ENCODE results near the gene ANO2.
"Not testable (repeated sequence)": the region's sequence is repeated elsewhere in the genome, so short reads cannot be mapped to it uniquely, and the experiment has no call there.

ANO2 gene

DNA sequence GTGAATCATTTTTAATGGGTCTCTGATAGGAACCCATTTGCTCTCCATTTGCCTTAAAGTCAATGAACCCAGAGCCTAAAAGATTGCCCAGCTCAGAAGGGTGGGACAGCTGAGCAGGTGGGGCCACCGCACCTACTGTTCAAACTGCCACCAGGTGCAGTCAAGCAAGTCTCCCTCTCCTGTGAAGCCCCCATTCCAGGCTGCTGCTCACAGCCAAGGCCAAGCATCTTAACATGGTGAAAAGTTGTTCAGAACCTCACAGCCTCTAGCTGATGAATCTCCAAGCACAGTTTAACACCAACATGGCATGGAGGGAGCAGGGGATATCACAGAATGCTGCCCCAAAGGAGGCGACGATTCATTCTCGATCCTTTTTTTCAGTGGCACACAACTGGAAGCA lies 29.5 kb downstream of the ANO2 start:
- no peak for DNase-seq

- no peak for DNase-seq
These were observed 30.5 kb downstream of the ANO2 start for GRCh38 chr12:5914387-5915149.

- no peak for DNase-seq
These were observed 31.7 kb downstream of the ANO2 start for GRCh38 chr12:5913387-5913786.

DNA sequence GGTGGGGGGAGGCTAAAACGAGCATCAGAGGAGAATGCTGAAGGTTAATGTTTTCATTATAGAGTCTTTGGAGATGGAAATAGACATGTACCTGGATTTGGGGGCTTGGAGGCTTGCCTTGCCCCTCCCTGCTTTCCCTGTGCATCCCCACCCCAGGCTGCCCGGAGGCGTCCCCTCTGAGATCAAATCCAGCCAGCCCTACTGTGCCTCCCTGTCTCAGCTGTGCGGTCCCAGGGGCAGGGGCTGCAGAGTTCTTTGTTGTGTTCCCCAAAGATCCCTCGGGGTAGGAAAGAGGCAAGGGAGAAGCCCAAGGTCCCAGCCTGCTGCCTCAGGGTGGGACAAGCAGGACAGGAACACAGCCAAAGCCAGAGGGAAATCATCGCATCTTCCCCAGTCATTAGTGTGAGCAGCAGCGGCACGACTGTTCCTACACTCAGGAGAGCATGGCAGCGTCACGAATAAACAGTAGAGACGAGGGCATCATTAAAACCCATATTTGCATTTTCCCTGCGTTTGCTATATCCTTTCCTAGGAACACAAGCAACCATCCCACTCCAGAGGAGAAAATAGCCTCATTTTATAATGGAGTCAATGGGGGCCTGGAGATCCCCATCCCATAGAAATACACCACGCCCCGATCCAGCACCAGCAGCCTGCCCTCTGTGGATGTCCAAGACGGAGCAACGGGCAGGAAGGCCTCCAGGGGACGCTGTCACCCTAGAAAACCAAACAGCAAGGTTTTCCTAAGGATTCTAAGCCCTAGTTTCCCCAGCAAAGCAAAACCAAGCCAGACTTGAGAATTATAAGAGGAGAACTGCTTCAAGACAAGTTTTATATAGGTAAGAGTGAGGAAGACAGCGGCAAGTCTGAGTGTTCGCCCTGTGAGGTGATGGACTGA lies 32.4 kb downstream of the ANO2 start:
- no peak for DNase-seq

- no peak for DNase-seq
These were observed 33.0 kb downstream of the ANO2 start for GRCh38 chr12:5912011-5912410.

DNA sequence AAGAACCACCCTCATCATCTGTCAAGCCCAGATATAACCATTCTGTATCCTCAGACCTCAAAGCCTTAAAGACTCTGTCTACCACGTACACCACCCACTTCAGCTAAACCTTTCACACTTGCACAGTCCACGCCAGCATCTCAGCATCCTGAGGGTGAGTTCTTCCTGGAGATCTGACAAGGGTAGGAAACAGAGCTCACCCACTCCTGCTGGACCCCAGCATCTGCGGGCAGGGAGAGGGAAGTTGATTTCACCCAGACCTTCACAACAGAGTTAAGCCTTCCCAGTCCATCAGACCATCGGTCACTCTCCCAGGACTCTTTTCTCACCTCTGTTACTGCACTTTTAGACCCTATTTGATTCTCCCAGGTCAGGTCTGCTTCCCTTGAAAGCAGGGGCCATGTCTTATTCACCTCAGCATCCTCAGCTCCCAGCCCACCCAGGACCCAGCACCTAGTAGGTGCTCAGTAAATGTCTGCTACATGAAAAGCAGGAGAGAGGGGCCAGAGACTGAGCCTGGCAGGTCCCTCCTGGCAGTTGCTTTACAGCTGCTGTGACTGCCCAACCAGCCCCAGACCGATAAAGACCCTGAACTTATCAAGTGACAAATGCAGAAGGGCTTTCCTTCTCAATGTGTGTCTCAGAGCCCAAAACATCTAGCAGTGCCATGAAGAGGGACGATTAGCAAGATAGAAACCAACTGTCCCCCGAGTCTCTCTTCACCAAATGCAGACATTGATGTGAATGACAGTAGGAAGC lies 34.1 kb downstream of the ANO2 start:
- no peak for DNase-seq

DNA sequence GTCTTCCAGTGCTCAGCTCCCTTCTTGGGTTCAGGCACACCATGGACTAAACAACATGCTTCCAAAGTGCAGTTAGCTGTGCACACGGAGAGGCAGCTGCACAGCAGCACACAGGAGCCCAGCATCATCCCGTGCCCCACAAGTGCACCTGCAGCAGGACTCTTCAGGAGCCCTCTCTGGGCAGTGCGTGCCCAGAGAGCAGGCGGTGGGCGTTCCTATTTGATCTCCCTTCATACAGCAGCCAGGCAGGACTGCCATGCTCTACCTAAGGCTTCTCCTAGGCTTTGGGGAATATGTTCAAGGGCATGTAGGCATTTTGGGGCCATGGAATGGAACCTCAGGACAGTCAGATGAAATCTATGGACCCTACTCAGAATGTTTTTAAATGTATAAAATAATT lies 35.5 kb downstream of the ANO2 start:
- no peak for DNase-seq

DNA sequence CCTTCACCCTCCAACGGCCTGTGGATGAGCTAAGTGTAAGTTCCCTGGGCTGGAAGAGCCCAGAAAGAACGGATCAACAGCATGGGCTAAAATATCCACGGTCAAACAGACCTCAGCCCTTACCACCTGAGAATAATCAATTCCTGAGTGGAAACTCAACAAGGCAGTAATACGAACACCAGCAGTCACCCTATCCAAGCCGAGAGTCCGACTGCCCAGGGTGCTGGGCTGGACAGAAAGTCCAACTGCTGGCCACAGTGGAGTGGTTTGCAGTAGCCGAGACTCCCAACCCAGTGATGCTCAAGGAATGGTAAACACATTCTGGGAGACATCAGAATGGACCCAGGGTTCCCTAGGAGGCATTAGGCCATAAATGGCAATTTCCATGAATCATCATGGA lies 36.8 kb downstream of the ANO2 start:
- DNase-seq = no peak

DNA sequence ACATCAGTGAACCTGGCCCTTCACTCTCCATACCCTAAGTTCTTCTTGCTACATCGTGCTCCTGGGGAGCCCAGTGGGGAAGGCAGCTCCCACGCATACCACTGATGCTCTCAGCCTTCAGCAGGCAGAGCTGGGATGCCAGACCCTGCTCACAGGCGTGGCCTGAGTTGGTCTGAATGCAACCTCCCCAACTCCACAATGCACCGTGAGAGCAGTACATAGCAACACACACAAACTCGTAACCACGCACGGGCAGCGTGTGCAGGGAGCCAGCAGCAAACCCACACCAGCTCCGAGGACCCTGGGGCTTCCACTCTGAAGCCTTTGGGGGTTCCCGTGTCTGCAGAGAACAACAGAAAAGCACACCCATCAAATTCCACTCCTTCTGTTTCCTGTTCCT lies 37.3 kb downstream of the ANO2 start:
- DNase-seq = no peak

DNA sequence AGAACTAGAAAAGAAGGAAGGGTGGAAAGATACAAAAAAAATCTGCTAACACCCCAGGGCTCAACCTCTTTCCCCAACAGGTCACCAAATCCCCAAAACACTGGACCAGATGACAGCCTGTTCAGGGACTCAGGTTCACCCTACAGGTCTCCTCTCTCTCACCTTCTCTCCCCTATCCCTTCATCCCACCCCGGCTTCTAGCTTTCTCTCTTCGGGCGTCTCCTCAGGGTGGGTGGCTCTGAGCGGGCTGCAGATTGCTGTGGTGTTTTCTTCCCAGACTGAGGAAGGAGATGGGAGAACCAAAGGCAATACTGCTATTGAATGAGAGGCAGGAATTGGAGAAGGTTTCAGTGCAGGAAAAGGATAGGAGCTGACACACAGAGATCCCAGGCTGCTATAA lies 39.3 kb downstream of the ANO2 start:
- DNase-seq = no peak

- no peak for DNase-seq
These were observed 40.1 kb downstream of the ANO2 start for GRCh38 chr12:5904969-5905368.

- DNase-seq = no peak
These were observed 40.6 kb downstream of the ANO2 start for GRCh38 chr12:5904441-5904840.

DNA sequence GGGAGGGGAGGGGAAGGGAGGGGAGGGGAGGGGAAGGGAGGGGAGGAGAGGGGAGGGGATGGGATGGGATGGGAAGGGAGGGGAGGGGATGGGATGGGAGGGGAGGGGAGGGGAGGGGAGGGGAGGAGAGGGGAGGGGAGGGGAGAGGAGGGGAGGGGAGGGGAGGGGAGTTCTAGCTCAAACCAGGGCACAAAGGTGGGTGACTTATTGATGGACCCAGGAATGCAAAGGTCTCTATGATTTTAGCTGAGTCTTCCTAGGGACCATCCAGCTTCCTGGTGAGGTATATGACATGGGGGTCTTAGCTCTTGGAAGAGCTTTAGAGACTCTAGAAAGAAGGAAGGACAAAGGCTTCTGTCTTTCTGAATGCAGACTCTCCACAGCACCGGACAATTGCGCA lies 42.3 kb downstream of the ANO2 start:
- no peak for DNase-seq

- no peak for DNase-seq
These were observed 43.6 kb downstream of the ANO2 start for GRCh38 chr12:5901416-5901815.

GRCh38 chr12:5900533-5901205 lies 44.4 kb downstream of the ANO2 start:
- no peak for DNase-seq

- DNase-seq = no peak
These were observed 45.0 kb downstream of the ANO2 start for GRCh38 chr12:5900076-5900475.

DNA sequence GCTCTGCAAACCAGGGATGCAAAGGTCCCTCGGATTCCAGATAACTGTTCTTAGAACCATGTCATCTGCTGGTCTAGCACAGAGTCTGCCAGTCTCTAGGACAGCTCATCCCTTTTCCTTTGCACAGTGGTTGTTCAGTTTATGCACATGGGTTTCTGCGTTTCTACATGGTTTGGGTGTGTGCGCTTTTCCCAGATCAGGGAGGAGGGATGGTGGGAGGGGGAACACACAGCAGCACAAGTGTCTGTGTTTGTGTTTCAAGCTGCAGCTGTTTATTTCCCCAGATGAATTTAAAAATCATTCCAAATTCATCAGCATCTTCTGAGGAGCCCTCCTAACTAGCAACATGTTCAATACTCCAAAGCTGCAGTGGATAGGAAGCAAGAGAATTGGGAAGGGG lies 45.4 kb downstream of the ANO2 start:
- no peak for DNase-seq

GRCh38 chr12:5898874-5899273 lies 46.2 kb downstream of the ANO2 start:
- no peak for DNase-seq

DNA sequence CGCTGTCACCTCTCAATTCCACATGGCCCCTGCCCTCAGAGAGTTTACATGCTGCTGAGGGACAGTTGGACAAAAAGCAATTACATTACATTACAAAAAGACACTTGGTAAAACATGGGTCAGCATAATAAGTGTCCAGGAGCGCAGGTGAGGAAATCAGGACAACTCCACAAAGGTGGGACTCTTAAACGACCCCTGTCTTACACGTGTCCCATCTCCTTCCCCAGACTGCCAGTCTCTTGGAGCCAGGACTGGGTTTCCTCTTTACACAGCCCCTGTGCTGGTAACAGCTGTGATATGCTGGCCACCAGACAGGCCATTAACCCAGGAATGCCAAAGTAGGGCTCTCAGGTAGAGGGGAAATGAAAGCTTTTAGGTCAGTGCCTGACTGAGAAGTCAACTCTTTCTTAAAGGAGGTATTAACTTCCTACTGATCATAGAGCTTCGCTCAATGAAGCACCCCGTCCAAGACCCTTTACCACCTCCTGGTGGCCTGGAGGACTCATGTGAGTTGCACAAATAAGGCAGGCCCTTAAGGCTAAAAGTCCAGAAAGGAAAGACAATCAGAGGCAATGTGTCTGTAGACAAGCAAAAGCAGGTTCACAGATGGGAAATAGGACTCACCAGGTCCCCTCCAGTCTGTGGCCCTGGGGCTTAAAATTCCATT lies 55.5 kb downstream of the ANO2 start:
- peak; percentile 23 for DNase-seq

GRCh38 chr12:5888816-5889315 lies 56.2 kb downstream of the ANO2 start:
- DNase-seq = no peak

DNA sequence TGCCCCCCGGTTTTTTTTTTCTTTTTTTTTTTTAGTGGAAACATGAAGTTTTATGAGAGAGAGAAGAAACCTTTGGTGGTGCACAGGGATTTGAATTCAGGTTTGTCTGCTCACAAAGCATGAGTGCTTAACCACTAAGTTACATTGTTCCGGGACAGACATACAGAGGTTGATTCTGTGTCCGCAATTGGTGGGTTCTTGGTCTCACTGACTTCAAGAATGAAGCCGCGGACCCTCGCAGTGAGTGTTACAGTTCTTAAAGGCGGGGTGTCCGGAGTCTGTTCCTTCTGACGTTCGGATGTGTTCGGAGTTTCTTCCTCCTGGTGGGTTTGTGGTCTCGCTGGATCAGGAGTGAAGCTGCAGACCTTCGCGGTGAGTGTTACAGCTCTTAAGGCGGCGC lies 57.2 kb downstream of the ANO2 start:
- DNase-seq = not testable (repeated sequence)

GRCh38 chr12:5884866-5885265 lies 60.2 kb downstream of the ANO2 start:
- DNase-seq = no peak
